Forelimb muscle (tissue), 1 donor: ENCODE measurements around the gene SLIT1. TPM values are rescaled to one million over a fixed set of nuclear protein-coding genes. Genes with fewer than 3 reads are reported as not detected.

Source experiments
- DNase-seq: peaks from one replicate; pipeline ENCODE4 v3.0.0-alpha.2; 2013; ENCODE audit warnings: low read depth
- polyA plus RNA-seq: library from polyadenylated mRNA; unstranded; fragments of 120-200 nt; gene quantifications from one replicate; pipeline ENCODE4 v1.2.1, GENCODE V29; 2013; ENCODE audit not compliant: insufficient read length

Gene SLIT1
- polyA plus RNA-seq, 1 donor = 0.70 TPM

- no peak for DNase-seq
These were observed 17.5 kb upstream of the SLIT1 start for GRCh38 chr10:97203220-97203619.

DNA sequence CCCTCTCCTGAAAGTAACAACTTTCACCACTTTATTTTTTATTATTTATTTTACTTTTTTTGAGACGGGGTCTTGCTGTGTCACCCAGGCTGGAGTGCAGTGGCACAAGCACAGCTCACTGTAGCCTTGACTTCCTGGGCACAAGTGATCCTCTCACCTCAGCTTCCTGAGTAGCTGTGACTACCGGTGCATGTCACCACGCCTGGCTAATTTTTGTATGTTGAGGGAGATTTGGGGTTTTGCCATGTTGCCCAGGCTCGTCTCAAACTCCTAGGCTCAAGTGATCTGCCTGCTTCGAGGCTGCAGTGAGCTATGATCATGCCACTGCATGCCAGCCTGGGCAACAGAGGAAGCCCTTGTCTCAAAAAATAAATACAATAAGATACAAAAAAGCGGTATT lies 14.9 kb upstream of the SLIT1 start:
- DNase-seq = no peak

DNA sequence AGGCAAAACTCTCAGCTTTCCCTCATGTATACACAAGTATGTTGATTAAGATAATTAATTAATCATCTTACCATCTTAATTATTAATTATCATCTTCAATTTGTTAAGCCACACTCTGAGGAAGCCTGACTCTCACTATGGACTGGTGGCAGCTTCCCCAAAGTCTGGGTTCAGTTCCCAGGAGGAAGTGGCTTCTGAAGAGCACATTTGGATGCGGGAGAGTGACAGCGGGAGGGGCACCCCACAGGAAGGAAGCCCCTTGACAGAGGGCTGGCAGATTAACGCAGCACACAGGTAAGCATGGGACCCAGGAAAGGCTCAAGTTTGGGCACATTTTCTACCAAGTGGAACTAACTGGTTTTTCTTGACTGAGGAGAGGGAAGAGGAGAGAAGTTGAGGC lies 13.4 kb upstream of the SLIT1 start:
- no peak for DNase-seq

- DNase-seq = no peak
These were observed 11.3 kb upstream of the SLIT1 start for GRCh38 chr10:97197030-97197500.

GRCh38 chr10:97196223-97197029 lies 10.7 kb upstream of the SLIT1 start:
- DNase-seq = peak; percentile 16

DNA sequence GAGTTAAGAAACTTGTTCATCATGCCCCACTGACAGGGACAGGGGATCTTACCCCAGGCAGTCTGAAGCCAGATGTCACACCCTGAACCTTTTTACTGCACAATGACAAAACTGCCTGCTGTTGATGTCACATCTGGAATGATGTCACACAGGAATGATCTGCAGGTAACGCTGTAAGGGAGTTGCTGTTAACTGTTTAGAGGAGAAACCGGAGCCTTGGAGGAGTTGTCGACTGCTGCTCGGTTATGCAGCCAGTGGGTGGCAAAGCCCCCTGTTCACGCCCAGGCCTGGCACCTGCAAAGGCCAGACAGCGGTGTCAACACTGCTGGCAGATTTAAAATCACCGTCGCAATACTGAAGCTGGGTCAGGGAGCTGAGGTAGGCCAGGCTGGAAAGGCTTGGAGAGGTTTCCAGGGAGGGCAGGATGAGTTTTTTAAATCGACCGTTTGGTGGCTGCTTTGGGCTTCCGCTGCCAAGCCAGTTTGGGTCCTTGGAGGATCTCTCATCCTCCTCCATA lies 10.0 kb upstream of the SLIT1 start:
- DNase-seq = no peak

DNA sequence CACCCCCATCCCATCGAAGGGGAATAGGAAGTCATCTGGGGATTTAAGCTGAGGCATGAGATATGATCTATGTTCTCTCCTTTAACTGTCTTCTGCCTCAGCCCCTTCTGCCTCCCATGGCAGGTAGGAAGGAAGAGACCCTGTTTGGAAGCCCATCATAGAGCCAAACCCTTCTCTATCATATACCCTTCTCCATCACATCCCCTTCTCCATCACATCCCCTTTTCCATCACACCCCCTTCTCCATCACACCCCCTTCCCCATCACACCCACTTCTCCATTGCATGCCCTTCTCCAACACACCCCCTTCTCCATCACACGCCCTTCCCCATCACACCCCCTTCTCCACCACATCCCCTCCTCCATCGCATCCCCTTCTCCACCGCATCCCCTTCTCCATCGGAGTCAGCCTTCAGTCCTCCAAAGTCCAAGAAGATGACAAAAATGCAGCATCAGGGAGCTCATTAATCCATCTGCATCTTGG lies 7.2 kb upstream of the SLIT1 start:
- no peak for DNase-seq

- DNase-seq = no peak
These were observed 4.7 kb upstream of the SLIT1 start for GRCh38 chr10:97190450-97190849.

- DNase-seq = no peak
These were observed 2.5 kb upstream of the SLIT1 start for GRCh38 chr10:97188261-97188711.

GRCh38 chr10:97186911-97187310 lies 1.2 kb upstream of the SLIT1 start:
- DNase-seq = no peak

GRCh38 chr10:97184971-97185325 lies 811 bp downstream of the SLIT1 start:
- DNase-seq = no peak

DNA sequence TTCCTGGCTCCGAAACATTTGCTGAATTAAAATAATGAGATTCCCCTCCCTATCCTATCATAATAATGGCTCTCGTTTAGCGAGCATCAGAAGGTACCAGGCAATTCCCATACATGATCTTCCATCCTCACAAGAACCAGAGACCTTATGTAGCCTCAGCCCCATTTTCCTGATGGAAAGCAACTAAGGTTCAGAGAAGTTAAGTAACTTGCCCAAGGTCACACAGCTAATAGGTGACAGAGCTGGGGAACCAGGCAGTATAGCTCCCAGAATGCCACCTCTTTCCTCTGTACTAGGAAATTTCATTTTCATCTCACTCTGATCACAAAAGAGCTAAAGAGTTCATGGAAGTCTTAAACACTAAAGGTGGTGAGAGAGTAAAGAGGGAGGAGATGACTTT lies 2.4 kb downstream of the SLIT1 start:
- DNase-seq = no peak

- DNase-seq = no peak
These were observed 3.3 kb downstream of the SLIT1 start for GRCh38 chr10:97182288-97182990.

DNA sequence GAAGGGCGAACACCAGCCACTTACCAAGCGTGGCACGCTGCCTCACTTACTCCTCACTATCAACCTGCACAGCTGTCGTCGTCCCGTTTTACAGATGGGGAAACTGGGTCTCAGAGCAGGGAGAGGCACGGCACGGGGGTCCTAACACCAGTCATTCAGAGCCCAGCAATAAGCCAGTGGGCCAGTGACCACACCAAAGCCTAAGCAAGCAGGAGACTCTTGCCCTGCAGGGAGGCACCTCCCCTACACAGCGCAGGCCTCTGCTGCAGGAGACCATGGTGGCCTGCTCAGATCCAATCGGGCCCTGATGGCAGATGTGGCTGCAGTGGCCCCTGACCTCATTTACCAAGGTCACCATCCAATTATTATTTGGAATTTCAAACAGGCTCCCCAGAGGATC lies 4.8 kb downstream of the SLIT1 start:
- DNase-seq = no peak

DNA sequence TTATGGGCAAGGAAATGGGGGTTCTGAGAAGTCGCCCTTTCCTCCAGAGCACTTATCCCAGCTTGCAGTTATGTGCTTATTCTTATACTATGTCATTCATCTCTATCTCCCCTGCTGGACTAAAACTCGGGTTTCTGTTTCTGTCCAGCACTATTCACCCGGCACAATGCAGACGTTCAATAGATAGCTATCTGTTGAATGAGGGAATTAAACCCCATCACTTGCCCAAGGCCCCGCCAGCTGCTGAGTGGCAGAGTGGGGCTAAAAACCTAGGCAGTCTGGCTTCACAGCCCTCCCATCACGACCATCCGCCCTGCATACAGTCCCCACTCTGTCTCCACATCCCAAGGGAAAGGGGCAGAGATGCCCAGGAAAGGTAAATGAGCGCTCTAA lies 5.4 kb downstream of the SLIT1 start:
- DNase-seq = no peak

- DNase-seq = no peak
These were observed 5.9 kb downstream of the SLIT1 start for GRCh38 chr10:97179731-97180362.

GRCh38 chr10:97179311-97179710 lies 6.4 kb downstream of the SLIT1 start:
- no peak for DNase-seq

DNA sequence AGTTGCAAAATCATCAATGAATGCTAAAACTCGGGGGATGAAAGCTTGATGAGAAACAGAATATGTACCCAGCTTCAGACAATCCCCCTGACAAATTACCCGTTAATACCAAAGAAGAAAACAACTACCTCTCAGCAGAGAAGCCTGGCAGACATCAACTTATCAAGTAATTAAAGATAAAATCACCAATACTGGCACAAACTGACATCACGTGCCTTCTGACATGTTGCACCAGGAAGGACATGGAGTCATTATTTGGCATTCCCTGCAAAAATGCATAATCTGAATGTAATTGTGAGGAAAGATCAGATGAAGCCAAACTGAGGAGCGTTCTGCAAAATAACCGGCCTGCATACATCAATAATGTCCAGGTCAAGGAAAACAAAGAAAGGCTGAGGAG lies 7.7 kb downstream of the SLIT1 start:
- no peak for DNase-seq

DNA sequence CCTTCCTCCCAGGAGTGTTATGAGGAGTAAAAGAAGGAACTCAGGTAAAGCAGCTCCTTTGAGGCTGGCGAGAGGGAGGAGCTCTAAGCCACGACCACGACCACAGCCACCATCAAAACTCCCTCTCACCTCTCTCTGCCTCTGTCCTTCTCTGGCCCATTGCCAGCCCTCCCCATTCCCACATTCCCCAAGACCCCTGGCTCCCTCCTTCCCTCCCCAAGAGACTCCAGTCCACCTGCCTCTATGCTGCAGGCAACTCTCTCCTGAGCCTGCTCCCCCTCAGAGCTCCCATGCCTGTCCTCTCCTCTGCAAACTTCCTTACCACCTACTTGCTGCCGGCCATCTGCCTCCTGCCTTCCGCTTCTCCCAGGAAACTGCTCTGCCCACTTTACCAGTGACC lies 9.5 kb downstream of the SLIT1 start:
- DNase-seq = no peak

DNA sequence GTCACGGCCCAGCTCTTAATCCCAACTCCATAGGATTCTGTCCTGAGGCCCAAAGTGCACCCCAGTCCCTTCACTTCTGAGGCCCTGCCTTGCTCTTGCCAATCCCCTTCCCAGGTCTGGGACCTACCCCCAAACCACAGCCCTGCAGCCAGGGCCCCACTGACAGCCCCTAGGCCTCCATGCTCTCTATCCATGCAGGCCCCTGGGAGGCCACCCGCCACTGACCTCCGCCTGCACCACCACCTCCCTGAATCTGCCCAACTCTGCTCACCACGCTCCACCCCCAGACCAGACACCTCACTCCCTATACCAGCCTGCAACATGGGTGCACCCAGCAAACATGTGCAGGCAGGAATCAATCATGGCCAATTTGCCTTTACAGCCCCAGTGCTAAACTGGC lies 10.2 kb downstream of the SLIT1 start:
- DNase-seq = no peak

DNA sequence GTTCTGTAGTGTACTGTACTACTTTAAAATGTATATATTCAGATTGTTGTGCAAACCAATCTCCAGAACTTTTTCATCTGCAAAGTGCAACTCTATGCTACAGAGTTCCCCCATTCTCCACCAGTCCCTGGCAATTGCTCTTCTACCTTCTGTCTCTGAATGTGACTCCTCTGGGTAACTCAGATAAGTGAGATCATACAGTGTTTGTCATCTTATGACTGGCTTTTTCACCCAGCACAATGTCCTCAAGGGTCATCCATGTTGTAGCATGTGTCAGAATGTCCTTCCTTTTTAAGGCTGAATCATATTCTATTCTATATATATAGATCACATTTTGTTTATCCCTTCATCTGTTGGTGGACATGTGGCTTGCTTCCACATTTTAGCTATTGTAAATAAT lies 10.8 kb downstream of the SLIT1 start:
- DNase-seq = no peak

DNA sequence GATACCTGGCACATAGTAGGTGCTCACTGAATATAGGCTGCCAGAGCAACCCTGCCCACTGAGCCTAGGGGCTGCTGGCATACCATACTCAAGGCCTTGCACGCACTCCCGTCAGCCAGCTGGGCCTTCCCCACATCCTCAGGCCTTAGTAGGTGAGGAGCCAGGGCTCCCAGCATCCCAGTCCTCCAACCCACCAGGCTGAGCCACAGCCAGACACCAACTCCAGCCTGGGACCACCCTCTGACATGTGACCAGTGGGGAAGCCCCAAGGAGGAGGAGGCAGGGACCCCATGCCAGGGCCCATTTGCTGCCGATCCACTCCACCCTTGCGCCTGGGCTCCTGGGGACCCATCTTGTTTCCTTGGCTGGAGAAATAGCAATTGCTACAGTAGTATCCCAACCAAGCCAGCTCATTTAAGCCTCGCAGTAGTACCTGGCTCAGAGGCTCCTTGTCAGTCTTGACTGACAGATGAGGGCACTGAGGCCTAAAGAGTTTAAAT lies 11.4 kb downstream of the SLIT1 start:
- no peak for DNase-seq
